ENCODE results near the gene CDC42BPB.

The CDC42BPB gene

DNA sequence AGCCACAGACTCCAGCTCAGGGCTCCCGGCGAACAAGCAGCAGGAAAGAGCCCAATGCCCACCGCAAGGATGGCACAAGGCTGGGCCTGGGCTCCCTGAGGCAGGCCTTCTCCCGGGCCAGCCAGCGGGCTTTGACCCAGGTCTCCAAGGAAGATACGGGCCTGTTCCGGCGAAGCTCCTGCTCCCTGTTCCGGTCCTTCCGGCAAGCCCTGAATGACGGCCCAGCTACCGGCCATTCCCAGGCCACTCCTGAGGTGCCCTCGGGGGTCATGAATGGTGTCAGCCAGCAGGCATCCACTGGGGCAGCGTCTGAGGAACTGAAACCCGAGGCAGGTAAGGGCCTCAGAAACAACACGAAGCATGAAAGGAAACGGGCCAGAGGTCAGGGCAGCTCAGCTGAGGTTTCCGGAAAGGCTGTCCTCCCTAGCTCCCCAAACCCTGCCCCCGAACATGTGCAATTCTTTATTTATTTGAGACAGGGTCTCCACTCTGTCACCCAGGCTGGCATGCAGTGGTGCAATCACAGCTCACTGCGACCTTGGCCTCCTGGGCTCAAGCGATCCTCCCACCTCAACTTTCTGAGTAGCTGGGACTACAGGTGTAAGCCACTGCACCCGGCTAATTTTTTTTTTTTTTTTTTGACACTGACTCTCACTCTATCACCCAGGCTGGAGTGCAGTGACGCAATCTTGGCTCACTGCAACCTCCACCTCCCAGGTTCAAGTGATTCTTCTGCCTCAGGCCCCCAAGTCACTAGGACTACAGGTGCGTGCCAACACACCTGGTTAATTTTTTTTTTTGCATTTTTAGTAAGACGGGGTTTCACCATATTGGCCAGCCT, 43.2 kb upstream of the CDC42BPB start:
- peak in 1 of 2 experiments; percentile 60 for DNase-seq (ENCODE audit: low read depth in 1 of 2, low spot score in 1 of 2)
- in situ Hi-C loops (cut with HindIII; ENCODE audit: low pct_unique_long_range_greater_than_20kb, low sequenced_read_pairs): no loop called here
- TF ChIP-seq JUND (IDR thresholded peaks at IDR 0.05; ENCODE audit: low read depth): no peak

DNA sequence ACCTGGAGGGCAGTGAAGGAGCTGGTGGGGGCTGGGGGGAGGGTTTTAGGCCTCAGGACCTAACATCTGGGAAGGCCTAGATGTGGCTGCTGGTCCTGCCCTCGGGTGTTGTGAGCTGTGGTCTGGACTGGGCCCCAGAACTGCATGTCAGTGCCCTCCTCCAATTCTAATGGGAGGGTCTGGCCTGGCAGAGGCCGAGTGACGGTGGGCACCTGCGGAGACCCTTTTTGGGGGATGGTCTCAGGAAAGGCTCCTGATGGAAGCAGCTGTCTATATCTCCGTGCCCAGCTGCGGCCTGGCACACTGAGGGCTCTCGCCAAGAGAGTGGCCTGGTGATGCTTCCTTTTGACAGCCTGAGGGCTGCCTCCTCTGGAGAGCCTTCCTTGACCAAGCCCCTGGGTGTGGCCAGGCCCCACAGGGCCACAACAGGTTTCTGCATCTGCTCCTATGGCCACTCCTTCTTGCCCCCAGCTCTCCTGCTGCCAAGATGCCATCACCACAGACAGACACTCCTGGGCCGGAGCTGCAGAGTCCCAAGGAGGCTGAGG, 42.5 kb upstream of the CDC42BPB start:
- TF ChIP-seq JUND (IDR thresholded peaks at IDR 0.05; ENCODE audit: low read depth): no peak
- in situ Hi-C loops (cut with HindIII; ENCODE audit: low pct_unique_long_range_greater_than_20kb, low sequenced_read_pairs): no loop called here
- DNase-seq (ENCODE audit: low read depth in 1 of 2, low spot score in 1 of 2): no peak

DNA sequence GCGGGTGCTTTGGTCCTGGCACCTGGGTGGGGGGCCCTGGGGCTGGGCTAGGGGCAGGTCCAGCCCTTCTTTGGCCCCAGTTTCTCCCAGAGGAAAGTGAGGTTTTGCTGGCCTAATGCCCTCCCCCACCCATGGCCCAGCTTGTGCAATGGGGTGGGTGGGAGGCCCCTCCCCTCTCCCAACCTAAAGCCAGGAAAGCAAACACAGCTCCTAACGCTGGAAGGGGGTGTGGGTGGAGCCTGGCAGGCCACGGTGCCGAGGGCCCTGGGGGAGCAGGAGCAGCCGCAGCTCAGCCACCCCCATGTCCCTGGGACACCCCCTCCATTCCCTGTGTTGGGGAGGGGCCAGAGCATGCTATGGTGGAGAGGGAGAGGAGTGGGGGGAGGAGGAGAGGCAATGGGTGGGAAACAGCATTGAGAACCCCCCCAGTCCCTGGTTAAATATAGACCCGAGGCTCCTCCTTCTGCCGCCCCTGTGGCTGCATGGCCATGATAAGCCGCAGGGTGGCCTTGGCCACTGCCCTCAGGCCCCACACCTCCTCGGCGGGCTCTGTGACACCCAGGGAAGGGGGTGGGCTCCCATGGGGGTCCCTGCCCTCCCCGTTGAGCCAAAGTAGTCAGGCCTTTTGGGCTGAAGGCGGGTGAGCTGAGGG, 41.9 kb upstream of the CDC42BPB start:
- TF ChIP-seq JUND (IDR thresholded peaks at IDR 0.05; ENCODE audit: low read depth): no peak
- no peak for DNase-seq (ENCODE audit: low read depth in 1 of 2, low spot score in 1 of 2)
- in situ Hi-C loops (cut with HindIII; ENCODE audit: low pct_unique_long_range_greater_than_20kb, low sequenced_read_pairs): no loop called here

DNA sequence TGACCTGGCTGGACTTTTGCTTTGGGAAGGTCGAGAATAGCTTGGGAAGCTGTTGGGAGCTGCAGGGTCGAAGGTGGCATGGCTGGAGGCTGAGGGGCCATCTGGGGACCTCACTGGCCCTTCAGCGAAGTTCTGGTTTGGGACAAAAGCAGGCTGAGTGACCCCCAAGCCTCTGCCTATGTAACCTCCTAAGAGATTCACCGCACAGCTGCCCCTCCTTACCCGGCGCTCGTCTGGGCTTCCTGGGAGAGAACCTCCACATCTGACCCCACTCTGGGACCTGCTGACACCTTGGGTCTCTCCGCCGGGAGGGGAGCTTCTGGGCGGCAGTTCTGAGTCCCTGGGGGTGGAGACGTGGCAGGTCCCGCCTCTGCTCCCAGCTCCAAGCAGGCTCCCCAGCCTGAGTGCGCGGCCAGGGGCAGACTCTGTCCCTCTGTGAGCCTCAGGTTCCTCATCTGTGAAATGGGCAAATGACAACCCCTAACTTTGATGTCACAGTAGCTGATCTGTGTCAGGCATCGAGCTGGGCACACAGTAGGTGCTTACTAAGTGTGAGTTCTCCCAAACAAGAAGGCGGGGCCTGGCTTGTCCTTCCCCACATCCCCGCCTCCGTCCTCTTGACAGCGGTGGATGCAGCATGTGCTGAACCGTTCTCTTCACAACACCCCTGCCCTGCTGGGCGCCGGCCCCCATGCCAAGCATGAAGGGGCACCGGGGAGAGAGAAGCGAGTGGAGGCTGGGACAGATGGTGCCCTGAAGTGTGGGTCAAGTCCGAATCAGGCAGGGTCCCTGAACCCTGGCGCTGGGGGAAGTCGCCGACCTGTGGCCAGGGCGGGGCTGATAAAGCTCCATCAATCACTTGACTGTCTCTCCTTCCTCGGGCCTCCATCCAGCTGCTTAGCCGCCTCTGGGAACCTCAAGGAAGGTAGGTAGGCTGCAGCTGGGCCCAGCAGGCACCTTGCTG, 40.9 kb upstream of the CDC42BPB start:
- no peak for DNase-seq (ENCODE audit: low read depth in 1 of 2, low spot score in 1 of 2)
- no peak for TF ChIP-seq JUND (IDR thresholded peaks at IDR 0.05; ENCODE audit: low read depth)
- in situ Hi-C loops (cut with HindIII; ENCODE audit: low pct_unique_long_range_greater_than_20kb, low sequenced_read_pairs): no loop called here

- DNase-seq (ENCODE audit: low read depth in 1 of 2, low spot score in 1 of 2): no peak
- in situ Hi-C loops (cut with HindIII; ENCODE audit: low pct_unique_long_range_greater_than_20kb, low sequenced_read_pairs): no loop called here
- no peak for TF ChIP-seq JUND (IDR thresholded peaks at IDR 0.05; ENCODE audit: low read depth)
These were observed 40.1 kb upstream of the CDC42BPB start for GRCh38 chr14:103097244-103097993.

- DNase-seq (ENCODE audit: low read depth in 1 of 2, low spot score in 1 of 2): no peak
- in situ Hi-C loops (cut with HindIII; ENCODE audit: low pct_unique_long_range_greater_than_20kb, low sequenced_read_pairs): no loop called here
- TF ChIP-seq JUND (IDR thresholded peaks at IDR 0.05; ENCODE audit: low read depth): no peak
These were observed 39.0 kb upstream of the CDC42BPB start for GRCh38 chr14:103096387-103096786.

GRCh38 chr14:103095210-103095778, 37.9 kb upstream of the CDC42BPB start:
- no peak for DNase-seq (ENCODE audit: low read depth in 1 of 2, low spot score in 1 of 2)
- in situ Hi-C loops (cut with HindIII; ENCODE audit: low pct_unique_long_range_greater_than_20kb, low sequenced_read_pairs): no loop called here
- no peak for TF ChIP-seq JUND (IDR thresholded peaks at IDR 0.05; ENCODE audit: low read depth)

DNA sequence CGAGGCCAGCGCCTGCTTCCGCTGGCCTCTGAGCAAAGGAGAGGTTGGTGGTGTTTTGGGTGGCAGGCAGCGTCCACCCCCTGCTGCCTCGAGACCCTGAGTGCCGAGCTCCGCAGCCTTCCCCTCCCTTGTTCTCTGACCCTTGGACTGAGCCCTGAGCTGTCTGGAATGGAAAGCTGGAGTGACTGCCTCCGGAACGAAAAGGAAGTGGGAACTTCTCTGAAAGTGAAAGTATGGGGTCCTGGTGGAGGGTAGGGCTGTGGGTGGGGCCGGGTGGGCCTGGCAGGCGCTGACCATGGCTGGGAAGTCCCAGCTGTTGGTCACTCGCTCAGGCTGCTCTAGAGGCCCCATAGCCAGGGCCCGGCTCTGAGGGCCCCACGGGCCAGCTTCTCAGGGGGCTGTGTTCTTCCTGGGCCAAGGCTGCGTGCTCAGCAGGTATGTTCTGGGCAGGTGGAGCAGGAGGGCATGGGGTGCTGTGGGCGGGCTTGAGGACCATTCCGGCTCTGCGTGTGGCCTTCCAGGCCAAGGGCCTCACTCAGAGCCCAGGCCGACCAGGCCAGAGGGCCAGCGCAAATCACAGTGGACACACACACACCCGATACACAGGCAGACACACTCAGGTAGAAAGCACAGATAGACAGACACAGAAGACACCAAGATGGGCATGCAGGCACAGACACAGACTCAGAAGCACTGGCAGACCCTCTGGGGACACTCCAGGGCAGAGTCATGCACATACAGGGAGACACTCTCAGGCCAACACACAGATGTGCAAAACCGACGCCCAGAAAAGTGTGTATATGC, 37.3 kb upstream of the CDC42BPB start, which contains the start of gene EXOC3L4:
Gene EXOC3L4 (plus strand): TSS at position 320 of the 804 bp plus-strand sequence. CDS start 5,495 bp downstream, outside the sequence.
- DNase-seq (ENCODE audit: low read depth in 1 of 2, low spot score in 1 of 2): no peak

DNA sequence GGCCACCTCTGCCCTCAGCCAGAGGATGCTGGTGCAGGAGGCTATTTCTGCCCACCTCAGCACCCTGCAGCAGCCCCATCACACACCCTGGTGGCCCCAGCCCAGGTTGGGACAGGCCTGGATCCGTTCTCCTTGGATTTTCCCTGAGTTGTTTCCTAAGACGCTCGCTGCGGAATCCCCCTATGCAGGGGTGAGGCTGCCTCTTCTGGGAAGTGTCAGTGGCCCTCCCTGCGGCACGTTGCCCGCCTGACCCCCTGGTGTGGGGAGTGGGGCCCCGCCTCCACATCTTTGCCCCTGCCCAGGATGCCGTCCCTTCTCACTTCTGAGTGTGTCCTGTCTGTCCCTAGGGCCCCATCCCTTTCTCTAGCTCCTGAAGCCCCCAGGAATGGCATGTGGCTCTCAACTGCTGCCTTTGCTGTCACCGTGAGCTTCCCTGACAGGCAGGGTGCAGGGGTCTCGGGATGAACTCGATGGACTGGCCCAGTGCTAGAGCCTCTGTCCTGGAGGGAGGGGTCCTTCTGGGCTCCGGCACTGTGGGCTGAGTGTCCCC, 36.6 kb upstream of the CDC42BPB start:
- no peak for TF ChIP-seq JUND (IDR thresholded peaks at IDR 0.05; ENCODE audit: low read depth)
- in situ Hi-C loops (cut with HindIII; ENCODE audit: low pct_unique_long_range_greater_than_20kb, low sequenced_read_pairs): no loop called here
- DNase-seq (ENCODE audit: low read depth in 1 of 2, low spot score in 1 of 2): no peak

More for the DNA sequence above, 37.3 kb upstream of the CDC42BPB start, which contains the start of gene EXOC3L4:
- in situ Hi-C loops (cut with HindIII; ENCODE audit: low pct_unique_long_range_greater_than_20kb, low sequenced_read_pairs): no loop called here
- TF ChIP-seq JUND (IDR thresholded peaks at IDR 0.05; ENCODE audit: low read depth): no peak

DNA sequence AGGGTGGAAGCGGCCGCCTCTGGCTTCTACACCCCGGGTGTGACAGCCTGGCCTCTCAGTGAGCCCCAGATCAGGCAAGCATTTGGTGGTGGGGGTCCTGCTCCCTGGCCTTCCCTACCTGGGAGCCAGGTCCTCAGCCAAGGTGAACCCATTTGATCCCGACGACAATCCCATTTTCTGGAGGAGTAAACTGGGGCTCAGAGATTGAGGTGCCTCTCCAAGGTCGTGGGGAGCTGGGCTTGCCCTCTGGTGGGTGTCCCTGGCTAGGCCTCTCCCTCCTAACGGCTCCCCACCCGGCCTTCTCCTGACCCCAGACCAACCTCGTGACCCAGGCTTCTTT, 34.5 kb upstream of the CDC42BPB start:
- no peak for TF ChIP-seq JUND (IDR thresholded peaks at IDR 0.05; ENCODE audit: low read depth)
- in situ Hi-C loops (cut with HindIII; ENCODE audit: low pct_unique_long_range_greater_than_20kb, low sequenced_read_pairs): no loop called here
- DNase-seq (ENCODE audit: low read depth in 1 of 2, low spot score in 1 of 2): no peak

All from T47D (cell line).